Endothelial cell of umbilical vein (primary cell): ENCODE results near the gene SETBP1.

ENCODE experiments used
- EZH2 ChIP-seq: IDR thresholded peaks from 2 replicates; pipeline ENCODE4 v1.6.1; 2012; ENCODE audit warnings: borderline replicate concordance, low read depth, mild to moderate bottlenecking, moderate library complexity, low read length, inconsistent platforms; ENCODE audit not compliant: severe bottlenecking
- FOS ChIP-seq: IDR thresholded peaks from 2 replicates; pipeline ENCODE4 v1.6.1; 2011; ENCODE audit warnings: mild to moderate bottlenecking, low read length, moderate library complexity, borderline replicate concordance; ENCODE audit not compliant: insufficient read depth
- JUN ChIP-seq: IDR thresholded peaks from 2 replicates; pipeline ENCODE4 v1.6.1; 2011; ENCODE audit warnings: borderline replicate concordance, low read depth; ENCODE audit not compliant: insufficient read length, insufficient read depth
- MAX ChIP-seq: IDR thresholded peaks from 2 replicates; pipeline ENCODE4 v1.6.1; 2011; ENCODE audit not compliant: insufficient read depth, insufficient read length
- MYC ChIP-seq: IDR thresholded peaks from one replicate; pipeline ENCODE4 v1.6.1; 2011; ENCODE audit warnings: mild to moderate bottlenecking, low read depth, low read length
- POLR2A ChIP-seq: IDR thresholded peaks from 2 replicates; pipeline ENCODE4 v1.6.1; 2012; ENCODE audit warnings: low read depth, mild to moderate bottlenecking, control low read depth, low read length
- POLR2AphosphoS5 ChIP-seq: IDR thresholded peaks from 2 replicates; pipeline ENCODE4 v1.6.1; 2012; ENCODE audit warnings: low read depth, mild to moderate bottlenecking, control low read depth, low read length, moderate library complexity; ENCODE audit not compliant: insufficient read depth
- TF ChIP-seq, protein P1 (sequence below), 2 donors: IDR thresholded peaks; 1 replicate in 1 of 2; 2 replicates in 1 of 2; pipeline ENCODE4 v1.5.1; 2011; ENCODE audit warnings: low read length in 2 of 2, mild to moderate bottlenecking in 2 of 2, moderate library complexity in 2 of 2, control low read depth in 1 of 2, inconsistent platforms in 1 of 2, low read depth in 1 of 2; ENCODE audit not compliant: insufficient read depth in 1 of 2; ENCODE audit errors: extremely low read depth in 1 of 2

DNA sequence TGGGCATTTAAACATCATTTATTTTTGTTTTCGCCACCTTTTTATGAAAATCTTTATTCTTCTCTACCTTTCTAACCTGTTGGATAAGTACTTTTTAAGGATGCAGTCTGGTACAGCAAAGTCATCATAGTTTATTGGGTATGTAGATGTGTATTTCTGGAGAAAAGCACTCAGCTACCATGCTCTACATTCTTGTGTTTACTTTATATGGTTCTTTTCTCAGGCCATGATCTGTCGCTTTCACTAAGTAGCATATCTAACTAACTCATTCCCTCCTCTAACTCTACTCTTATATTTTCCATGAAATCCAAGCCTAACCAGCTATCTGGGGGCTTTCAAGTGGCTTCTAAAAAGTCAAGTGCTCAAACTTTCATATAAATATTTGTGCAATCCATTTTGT lies 25.3 kb upstream of the SETBP1 start:
- TF ChIP-seq, protein P1, sequence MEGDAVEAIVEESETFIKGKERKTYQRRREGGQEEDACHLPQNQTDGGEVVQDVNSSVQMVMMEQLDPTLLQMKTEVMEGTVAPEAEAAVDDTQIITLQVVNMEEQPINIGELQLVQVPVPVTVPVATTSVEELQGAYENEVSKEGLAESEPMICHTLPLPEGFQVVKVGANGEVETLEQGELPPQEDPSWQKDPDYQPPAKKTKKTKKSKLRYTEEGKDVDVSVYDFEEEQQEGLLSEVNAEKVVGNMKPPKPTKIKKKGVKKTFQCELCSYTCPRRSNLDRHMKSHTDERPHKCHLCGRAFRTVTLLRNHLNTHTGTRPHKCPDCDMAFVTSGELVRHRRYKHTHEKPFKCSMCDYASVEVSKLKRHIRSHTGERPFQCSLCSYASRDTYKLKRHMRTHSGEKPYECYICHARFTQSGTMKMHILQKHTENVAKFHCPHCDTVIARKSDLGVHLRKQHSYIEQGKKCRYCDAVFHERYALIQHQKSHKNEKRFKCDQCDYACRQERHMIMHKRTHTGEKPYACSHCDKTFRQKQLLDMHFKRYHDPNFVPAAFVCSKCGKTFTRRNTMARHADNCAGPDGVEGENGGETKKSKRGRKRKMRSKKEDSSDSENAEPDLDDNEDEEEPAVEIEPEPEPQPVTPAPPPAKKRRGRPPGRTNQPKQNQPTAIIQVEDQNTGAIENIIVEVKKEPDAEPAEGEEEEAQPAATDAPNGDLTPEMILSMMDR (IDR thresholded peaks at IDR 0.05; ENCODE audit: extremely low read depth in 1 of 2, insufficient read depth in 1 of 2, low read depth in 1 of 2, low read length in 2 of 2), result no peak
- TF ChIP-seq POLR2AphosphoS5 (no peak), EZH2 (no peak), MYC (no peak), FOS (no peak), POLR2A (no peak), JUN (no peak), MAX (no peak)
